Medulla oblongata (tissue), 1 donor: ENCODE measurements around the gene TMEM116.

Experiments used
- DNase-seq: peaks from one replicate; pipeline ENCODE4 v3.0.0-alpha.2; 2015; ENCODE audit errors: extremely low spot score

Gene TMEM116

DNA sequence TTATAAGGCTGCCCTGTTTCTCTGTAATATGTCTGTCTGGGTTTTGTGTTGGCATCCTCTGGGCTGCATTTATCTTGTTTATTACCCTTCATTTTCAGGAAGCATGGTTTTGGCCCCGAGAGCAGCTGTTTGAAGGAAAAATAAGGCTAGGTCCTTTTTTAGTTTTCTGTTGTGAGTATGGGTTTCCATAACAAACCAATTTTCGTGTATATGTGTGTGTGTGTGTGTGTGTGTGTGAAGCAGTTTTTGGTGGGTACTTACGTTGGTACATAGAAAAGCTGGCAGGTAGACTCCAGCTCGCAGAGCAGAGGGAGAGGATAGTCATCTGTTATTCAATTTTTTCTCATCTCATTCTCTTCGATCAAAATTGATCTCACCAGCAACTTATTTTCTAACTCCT, 118.4 kb downstream of the TMEM116 start:
- DNase-seq: no peak

DNA sequence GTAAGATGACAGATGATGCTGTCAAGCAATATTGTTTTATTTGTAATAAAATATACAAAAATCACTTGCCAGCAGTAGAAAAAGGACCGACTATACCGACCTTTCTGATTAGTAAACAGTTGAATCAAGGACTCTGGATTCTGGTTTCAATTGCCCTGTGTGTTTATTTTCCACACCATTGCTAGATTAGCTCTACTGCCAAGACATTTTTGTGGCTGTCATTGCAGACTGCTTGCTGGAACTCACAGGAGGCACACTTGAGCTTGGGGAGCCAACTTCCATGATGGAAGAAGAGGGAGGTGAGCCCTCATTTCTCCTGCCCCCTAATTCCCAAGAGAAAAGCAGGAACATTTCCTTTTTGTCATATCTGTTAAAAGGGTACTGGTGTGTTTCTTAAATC, 119.7 kb downstream of the TMEM116 start:
- no peak for DNase-seq

DNA sequence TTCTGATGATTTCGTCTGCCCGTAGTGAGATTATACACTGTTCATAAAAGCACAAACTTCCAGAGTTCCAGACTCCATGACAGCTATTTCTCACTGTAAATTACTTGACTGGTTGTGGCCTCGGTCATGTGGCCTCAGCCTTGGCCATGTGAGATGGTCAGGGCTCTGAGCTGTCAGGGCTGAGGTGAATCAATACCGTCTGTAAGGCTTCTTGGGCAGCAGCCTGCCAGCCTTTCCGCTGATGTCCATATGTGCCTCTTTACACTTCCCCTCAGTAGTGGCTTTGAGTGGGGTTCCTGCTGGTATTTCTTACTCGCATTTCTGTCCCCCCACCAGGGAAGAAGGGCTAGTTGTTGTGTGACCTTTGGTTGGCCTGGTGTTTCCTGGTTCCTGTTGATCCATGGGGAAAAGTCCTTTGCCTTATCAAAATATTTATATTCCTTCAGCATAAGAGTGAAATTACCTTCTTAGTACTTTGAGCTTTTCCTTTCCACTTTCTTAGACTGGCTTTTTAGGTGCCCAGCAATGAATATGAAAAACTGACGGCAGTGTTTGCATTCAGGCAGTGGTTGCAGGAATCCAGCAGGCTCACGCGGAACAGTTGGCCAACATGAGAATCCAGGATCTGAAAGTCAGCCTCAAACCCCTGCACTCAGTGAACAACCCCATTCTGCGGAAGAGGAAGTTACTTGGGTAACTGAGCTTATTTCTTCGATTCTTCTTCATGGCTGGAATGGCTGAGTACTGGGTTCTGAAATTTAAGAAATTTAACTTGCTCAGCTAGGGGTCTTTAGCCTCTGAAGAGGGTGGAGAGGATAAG, 124.8 kb downstream of the TMEM116 start:
- peak; percentile 46 for DNase-seq

DNA sequence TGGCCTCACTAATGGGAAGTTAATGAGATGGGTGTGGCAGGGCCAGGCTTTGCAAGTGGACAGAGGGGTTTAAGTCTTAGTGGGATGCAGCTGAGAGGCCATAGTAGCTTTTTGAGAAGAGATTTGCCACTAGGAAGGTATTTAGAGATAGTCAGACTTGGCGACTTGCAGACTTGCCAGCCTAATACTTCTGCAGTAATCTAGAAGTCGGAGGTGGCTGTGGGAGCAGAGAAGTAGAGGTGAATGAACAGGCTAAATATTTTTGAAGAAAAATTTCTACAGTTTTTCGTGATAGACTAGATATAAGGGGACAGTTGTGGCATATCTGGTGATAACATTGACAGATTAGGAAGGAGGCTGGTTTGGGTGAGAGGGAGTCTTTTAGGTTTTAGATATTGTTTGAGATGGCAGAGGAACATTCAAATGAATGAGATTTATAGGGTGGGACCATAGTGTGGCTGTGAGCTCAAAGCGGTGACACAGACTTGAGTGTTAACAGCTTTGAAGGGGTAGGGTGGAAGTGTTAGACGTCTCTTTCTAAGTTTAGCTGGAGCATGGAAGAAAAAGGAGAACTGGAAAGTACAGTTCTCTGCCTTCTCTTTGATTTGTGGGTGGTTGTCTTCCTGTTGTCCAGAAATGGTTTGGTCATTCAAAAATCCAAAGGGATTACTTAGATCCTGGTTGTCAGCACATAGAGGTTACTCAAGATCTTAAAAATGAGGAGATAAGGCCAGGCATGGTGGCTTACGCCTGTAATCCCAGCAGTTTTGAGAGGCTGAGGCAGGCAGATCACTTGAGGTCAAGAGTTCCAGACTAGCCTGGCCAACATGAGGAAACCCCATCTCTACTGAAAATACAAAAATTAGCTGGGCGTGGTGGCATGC, 126.1 kb downstream of the TMEM116 start:
- peak; percentile 35 for DNase-seq

DNA sequence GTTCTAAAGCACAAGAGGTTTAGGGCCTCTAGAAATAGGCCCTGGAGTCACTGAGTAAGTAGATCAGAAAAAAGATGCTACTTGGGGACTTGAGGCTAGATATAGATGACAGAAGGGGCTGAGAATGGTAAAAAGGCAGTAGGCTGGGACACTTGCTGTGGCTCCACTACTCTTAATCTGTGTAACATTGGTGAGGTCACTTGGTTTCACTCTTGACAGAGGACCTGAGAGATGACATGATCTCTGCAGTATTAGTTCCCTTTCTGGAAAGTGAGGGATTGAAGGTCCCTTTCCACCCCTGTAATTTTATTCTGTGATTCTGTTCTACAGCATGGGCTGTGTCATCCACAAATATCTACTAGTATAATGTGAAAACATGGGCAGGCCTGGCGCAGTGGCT, 131.2 kb downstream of the TMEM116 start:
- DNase-seq: no peak
